SK-N-SH treated with all-trans-retinoic acid at 6 μM for 48 hours (cell line): ENCODE data around the gene PGAP6.

Experiments
- ATAC-seq: fragments of 200-7000 bp; cut with Tn5 transposase; 3 replicates; pipeline ENCODE4 v1.9.1; 2020; ENCODE audit warnings: mild to moderate bottlenecking, moderate library complexity
- BACH2 ChIP-seq: fragments of 250-450 bp; sonication (Bioruptor Pico); IDR thresholded peaks from 2 replicates; pipeline ENCODE4 v1.9.0; 2021; ENCODE audit warnings: mild to moderate bottlenecking, borderline replicate concordance
- CREB5 ChIP-seq: fragments of 250-450 bp; sonication (Bioruptor Pico); IDR thresholded peaks from 2 replicates; pipeline ENCODE4 v1.5.1; 2020; ENCODE audit warnings: low read depth, mild to moderate bottlenecking, moderate library complexity
- CSDC2 ChIP-seq: fragments of 250-450 bp; sonication (Bioruptor Pico); IDR thresholded peaks from 2 replicates; pipeline ENCODE4 v1.5.0; 2020; ENCODE audit warnings: mild to moderate bottlenecking, moderate library complexity
- CSRNP3 ChIP-seq: fragments of 250-450 bp; sonication (Bioruptor Pico); IDR thresholded peaks from 2 replicates; pipeline ENCODE4 v1.5.1; 2021; ENCODE audit warnings: mild to moderate bottlenecking, moderate library complexity
- ESRRG ChIP-seq: fragments of 250-450 bp; sonication (Bioruptor Pico); IDR thresholded peaks from 2 replicates; pipeline ENCODE4 v1.6.1; 2021; ENCODE audit warnings: mild to moderate bottlenecking
- ISL1 ChIP-seq: fragments of 250-450 bp; sonication (Bioruptor Pico); IDR thresholded peaks from 2 replicates; pipeline ENCODE4 v2.1.2; 2022; ENCODE audit warnings: mild to moderate bottlenecking, moderate library complexity
- OSR1 ChIP-seq: fragments of 250-450 bp; sonication (Bioruptor Pico); IDR thresholded peaks from 2 replicates; pipeline ENCODE4 v1.8.0; 2022; ENCODE audit warnings: moderate library complexity, mild to moderate bottlenecking, inconsistent platforms
- POU6F1 ChIP-seq: fragments of 250-450 bp; sonication (Bioruptor Pico); IDR thresholded peaks from 2 replicates; pipeline ENCODE4 v1.8.0; 2021; ENCODE audit warnings: low read depth, mild to moderate bottlenecking, moderate library complexity, borderline replicate concordance
- SNAI2 ChIP-seq: fragments of 250-450 bp; sonication (Bioruptor Pico); IDR thresholded peaks from 2 replicates; pipeline ENCODE4 v1.5.0; 2020; ENCODE audit warnings: mild to moderate bottlenecking, moderate library complexity
- TOX ChIP-seq: fragments of 250-450 bp; sonication (Bioruptor Pico); IDR thresholded peaks from 2 replicates; pipeline ENCODE4 v1.8.0; 2021; ENCODE audit warnings: mild to moderate bottlenecking, moderate library complexity, borderline replicate concordance
- TSHZ2 ChIP-seq: fragments of 250-450 bp; sonication (Bioruptor Pico); IDR thresholded peaks from 2 replicates; pipeline ENCODE4 v1.5.0; 2020; ENCODE audit warnings: mild to moderate bottlenecking, moderate library complexity
- ZFP3 ChIP-seq: fragments of 250-450 bp; sonication (Bioruptor Pico); IDR thresholded peaks from 2 replicates; pipeline ENCODE4 v1.5.0; 2020; ENCODE audit warnings: mild to moderate bottlenecking, moderate library complexity
- ZFP30 ChIP-seq: fragments of 450-650 bp; formaldehyde crosslinking; IDR thresholded peaks from 2 replicates; pipeline ENCODE4 v1.5.0; 2022; ENCODE audit warnings: mild to moderate bottlenecking, moderate library complexity
- ZNF8 ChIP-seq: fragments of 450-650 bp; formaldehyde crosslinking; IDR thresholded peaks from 2 replicates; pipeline ENCODE4 v1.5.0; 2020; ENCODE audit warnings: mild to moderate bottlenecking, moderate library complexity

PGAP6 gene

GRCh38 chr16:374616-374926 is 7.2 kb downstream of the PGAP6 start (continued):
- no peak for TF ChIP-seq OSR1
- no peak for TF ChIP-seq ZNF8 (CRISPR knock-in tag)
- TF ChIP-seq SNAI2 (CRISPR knock-in tag): no peak
- no peak for TF ChIP-seq TSHZ2 (CRISPR knock-in tag)
- no peak for TF ChIP-seq ZFP30 (CRISPR knock-in tag)
- TF ChIP-seq BACH2 (CRISPR knock-in tag): no peak
- TF ChIP-seq, all 23 proteins: peak for 0

- TF ChIP-seq SNAI2 (CRISPR knock-in tag) (no peak), CSRNP3 (CRISPR knock-in tag) (no peak), TSHZ2 (CRISPR knock-in tag) (no peak)
- no peak for ATAC-seq
These were observed 7.7 kb downstream of the PGAP6 start for GRCh38 chr16:373848-374615.

GRCh38 chr16:373020-373598 is 8.7 kb downstream of the PGAP6 start:
- no peak for TF ChIP-seq ZFP30 (CRISPR knock-in tag)
- TF ChIP-seq TOX (CRISPR knock-in tag): no peak
- TF ChIP-seq POU6F1 (CRISPR knock-in tag): no peak
- no peak for TF ChIP-seq ISL1 (CRISPR knock-in tag)
- no peak for TF ChIP-seq TSHZ2 (CRISPR knock-in tag)
- TF ChIP-seq CSDC2 (CRISPR knock-in tag): no peak
- no peak for TF ChIP-seq ESRRG (CRISPR knock-in tag)
- TF ChIP-seq CSRNP3 (CRISPR knock-in tag): no peak
- TF ChIP-seq ZFP3 (CRISPR knock-in tag): no peak
- TF ChIP-seq CREB5 (CRISPR knock-in tag): no peak
- TF ChIP-seq OSR1: no peak
- no peak for ATAC-seq
